Measurements from ENCODE around the gene ASB6.

The ASB6 gene, protein sequence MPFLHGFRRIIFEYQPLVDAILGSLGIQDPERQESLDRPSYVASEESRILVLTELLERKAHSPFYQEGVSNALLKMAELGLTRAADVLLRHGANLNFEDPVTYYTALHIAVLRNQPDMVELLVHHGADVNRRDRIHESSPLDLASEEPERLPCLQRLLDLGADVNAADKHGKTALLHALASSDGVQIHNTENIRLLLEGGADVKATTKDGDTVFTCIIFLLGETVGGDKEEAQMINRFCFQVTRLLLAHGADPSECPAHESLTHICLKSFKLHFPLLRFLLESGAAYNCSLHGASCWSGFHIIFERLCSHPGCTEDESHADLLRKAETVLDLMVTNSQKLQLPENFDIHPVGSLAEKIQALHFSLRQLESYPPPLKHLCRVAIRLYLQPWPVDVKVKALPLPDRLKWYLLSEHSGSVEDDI

DNA sequence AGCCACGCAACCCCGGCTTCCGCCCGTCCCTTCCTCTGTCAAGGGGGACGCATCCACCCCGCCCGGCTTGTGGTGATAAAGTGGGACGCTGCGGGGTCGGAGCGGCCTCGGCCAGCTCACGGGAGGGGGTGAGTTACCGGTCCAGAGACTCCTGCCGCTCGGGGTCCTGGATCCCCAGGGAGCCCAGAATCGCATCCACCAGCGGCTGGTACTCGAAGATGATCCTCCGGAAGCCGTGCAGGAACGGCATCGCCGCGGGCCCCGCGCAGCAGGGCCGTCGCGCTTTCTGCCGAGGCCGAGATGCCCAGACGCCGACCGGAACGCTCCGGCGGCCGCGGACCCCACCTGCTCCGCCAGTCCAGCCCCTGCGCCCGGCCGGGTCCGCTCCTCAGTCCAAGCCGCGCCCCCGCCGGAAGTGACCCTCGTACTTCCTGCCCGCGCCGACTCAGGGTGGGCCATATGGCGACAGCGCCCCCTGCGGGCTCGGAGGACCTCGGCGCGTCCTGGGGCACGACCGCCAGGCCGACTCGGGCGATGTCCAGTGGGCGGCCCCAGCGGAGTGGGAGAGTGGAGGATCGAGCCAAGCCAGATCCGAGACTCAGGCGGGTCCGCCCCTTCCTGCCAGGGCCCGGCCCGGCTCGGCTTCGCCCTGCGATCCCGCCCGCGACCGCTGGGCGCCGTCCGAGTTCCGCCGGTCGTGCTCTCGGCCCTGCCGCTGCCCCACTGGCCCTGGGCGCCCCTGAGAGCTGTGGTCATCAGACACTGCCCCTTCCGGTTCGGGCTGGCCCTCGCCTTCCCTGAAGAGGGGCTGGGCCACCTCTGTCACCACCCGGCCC lies at the start of gene ASB6:
Gene ASB6 (minus strand): TSS at position 402 of the 836 bp plus-strand sequence. CDS start 152 bp downstream, at position 250.
- DNase-seq = peak; percentile 98

DNA sequence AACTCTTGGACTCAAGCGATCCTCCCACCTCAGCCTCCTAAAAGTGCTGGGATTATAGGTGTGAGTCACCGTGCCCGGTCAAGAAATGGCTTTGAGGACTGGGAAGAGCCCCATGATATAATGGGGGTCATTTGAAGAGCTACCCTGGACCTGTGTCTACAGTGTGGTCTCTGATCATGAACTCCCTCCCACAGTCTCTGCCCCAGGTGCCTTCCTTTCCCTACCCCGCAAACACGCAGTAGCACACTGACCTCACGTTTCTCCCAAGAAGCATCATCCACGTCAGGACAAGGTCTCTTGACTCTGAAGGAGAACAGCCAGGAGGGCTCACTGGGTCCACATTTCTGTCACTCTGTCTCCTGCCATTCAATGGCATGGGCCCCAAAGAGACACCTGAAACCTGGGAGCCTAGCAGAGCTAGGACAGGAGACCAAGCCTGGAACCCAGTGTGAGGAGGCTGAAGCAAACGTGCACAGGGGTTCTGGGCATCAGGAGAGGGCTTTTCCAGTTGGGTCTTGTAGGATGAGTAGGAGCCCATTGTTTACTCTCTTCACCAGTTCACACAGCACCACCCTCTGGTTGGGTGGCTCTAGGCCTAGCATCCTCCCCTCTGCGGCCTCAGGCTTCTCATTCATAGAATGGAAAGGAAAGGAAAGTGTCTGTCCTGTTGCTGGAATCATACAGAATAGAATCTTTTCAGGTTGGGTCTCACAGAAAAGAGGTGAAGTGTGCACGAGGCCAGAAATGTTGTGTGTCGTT lies 46.5 kb upstream of the ASB6 start:
- DNase-seq = no peak

DNA sequence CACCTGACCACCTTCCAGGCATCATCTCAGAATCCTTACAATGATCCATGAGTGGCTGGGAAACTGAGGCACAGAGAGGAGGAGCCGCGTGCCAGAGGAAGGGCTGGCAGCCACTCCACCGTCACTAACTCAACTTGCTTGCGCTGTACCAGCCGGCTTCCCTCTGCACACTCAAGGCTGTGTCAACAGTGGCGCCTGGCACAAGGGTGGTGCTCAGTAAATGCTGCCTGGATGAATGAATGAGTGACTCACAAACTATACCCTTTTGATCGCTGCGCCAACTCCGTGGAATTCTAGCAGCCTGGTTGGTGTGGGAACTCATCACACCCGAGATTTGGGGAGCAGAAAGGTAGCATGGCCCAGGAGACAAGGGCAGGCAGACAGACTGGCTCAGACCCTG lies 45.4 kb upstream of the ASB6 start:
- no peak for DNase-seq

DNA sequence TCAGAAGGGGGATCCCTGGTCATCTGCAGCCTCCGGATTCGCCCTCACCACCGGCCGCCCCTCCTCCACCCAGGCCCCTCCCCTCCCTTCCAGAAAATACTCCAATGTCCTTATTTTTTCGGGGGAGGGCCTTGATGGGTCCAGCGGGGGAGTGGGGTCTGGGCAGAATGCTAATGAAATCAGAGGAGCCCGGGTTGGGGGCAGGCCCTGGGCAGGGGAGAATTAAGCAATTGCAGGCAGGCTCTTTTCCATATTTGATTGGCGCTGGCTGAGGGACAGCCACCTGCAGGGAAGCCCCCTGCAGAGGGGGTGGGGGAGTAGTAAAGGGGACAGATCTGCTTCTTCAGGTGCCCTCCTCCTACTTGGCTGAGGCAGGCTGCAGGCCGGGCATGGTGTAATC lies 44.8 kb upstream of the ASB6 start:
- no peak for DNase-seq

DNA sequence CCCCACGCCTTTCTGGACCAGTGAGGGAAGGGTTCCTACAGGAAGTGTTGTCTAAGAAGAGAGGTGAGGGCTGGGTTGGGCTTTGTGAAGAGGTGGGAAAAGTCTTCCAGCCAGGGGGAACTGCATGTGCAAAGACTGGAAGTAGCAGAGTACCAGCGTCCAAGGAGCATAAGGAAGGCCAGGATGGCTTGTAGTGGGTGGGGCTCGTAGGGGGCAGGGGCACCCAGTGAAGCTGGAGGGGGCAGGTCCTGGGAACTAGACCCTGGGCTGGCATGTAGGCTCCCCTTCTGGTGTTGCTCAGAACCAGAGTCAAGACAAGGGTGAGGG lies 43.9 kb upstream of the ASB6 start:
- DNase-seq = no peak

DNA sequence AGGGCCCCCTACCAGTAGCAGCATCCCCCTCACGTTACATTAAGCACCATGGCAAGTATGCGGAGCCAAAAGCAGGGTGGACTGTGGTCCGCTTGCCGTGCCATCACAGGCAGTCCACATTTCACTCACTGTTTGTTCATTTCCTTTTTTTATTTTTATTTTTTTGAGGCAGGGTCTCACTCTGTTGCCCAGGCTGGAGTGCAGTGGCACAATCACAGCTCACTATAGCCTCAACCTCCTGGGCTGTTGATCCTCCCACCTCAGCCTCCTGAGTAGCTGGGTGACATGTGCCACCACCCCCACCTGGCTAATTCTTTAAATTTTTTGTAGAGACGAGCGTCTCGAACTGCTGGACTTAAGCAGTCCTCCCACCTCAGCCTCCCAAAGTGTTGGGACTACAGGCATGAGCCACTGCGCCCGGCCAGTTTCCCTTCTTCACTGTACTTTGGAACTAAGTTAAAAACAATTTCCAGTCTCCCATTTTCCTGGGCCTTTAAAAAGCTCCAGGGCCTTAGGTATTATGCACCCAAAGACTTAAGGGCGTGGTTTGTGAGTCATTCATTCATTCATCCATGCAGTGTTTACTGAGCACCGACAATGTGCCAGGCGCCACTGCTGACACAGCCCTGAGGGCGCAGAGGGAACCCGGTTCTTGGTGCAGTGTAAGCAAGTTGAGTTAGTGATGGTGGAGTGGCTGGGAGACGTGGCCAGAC lies 43.4 kb upstream of the ASB6 start:
- DNase-seq = no peak

DNA sequence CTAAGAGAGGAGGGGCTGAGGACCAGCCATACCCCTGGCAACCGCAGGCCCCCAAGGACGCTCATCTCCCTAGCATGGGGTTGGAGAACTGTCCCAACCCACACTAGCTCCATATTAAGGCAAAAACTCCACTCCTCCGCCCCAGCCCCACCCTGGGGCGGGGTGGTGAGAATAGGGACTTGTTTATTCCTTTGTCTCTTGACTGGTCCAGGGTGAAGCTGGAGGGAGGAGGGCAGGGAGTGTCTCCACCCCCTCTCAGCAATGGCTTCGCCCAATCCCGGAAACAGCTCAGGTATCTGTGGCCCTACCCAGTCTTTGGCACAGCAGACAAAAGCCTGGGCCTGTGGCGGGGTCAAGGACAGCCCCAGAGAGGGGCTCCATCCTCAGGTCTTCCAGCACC lies 40.4 kb upstream of the ASB6 start:
- no peak for DNase-seq

DNA sequence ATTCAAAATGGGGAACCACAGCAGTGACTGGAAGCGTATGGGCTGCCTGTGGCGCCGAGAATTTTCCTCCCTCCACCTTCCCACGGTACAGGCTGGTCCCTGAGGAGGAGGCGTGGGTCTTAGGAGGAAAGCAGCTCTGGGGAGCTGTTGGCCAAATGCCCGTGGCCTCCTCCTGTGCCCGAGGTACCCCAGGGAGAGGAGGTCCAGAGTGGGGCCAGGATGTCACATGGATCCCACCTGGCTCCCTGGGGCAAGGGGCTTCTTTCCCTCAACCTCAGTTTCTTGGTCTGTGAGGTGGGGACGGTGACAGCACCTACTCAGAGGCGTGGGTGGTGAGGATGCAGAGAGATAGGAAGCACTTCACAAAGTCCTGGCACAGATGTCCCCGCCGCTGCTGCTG lies 40.0 kb upstream of the ASB6 start:
- DNase-seq = no peak

DNA sequence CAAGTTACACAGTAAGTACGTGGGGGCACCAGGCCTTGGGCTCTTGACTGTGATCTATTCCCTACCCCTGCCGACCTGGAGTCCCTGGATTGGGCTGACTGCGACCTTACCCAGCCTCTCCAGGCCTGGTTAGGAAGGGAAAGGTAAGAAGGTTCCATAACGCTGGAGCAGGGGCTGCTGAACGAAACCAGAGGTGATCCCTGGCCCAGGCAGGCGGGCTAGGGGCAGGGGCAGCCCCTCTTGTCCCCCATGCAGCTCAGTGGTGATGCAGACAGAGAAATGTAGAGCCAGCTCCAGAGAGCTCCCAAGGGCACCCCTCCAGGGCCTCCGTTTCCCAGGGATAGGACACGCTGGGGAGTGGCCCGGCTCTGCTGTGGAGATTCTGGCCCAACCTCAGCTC lies 37.6 kb upstream of the ASB6 start:
- no peak for DNase-seq

DNA sequence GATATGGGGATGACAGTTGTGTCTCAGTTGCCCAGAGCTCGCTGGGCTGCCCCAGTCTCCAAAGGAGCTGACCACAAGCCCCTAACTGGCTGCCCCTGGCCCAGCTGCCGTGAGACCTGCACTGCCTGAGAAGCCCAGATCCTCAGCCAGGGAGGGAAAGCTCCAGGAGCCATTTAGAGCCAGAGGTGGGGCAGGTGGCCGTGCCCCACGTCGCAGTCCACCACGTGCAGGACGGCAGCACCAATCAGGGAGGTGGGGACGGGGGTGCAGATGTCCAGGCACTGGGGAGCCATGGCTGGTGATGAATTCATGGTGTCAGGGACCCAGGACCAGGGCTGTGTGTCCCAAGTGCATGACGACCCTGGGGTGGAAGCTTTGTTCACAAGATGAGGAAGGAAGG lies 36.9 kb upstream of the ASB6 start:
- no peak for DNase-seq

DNA sequence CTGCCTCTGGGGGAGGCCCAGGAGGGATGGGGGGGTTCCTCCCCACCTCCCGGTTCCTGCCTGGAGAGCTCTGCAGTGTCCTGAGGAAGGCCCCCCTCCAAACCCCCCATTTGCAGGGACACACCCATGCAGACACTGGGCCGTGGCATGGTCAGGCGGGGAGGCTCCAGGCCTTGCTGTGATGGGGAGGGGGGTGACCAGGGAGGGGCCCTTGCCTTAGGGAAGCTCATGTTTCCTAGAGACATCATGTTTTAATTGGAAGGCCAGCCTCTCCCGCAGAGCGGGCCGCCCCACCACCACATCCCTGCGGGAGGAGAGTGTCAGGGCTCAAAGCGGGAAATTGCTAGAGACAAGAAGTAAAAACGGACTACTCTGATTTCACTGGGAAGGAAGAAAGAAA lies 35.5 kb upstream of the ASB6 start:
- DNase-seq = no peak

DNA sequence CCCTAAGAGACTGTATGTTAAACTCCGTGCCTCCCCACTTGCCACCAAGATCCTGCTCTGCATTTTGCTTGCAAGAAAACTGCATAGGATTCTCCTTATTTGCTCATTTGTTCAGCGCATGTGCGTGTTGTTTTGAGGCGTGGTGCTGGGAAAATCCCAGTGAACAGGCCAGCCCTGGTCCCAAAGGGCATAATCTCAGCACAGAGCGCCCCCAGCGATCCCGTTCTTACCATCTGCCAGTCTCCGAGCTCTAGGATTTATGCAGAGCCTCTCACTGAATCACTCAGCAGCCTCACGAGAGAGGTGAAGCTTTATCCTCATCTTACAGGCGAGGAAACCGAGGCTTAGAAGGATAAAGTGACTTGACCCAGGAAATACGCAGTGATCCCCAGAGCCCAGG lies 35.0 kb upstream of the ASB6 start:
- no peak for DNase-seq

DNA sequence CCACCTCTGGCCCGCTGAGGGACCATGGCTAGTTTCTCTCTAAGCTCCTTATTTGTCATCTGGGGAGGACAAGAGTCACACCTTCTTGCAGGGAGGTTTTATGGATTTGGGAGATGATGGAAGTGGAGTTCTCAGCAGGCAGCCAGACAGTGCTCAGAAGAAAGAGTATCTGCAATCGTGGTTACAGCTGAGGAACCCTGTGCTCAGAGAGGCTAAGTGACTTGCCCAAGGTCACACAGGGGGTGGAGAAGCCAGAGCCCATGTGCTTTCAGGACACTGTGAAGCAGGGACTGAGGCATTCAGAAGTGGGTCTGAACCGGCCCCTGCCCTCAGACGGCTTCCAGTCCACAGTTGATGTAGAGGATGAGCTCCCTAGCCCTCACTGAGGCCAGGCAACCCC lies 34.3 kb upstream of the ASB6 start:
- DNase-seq = no peak

DNA sequence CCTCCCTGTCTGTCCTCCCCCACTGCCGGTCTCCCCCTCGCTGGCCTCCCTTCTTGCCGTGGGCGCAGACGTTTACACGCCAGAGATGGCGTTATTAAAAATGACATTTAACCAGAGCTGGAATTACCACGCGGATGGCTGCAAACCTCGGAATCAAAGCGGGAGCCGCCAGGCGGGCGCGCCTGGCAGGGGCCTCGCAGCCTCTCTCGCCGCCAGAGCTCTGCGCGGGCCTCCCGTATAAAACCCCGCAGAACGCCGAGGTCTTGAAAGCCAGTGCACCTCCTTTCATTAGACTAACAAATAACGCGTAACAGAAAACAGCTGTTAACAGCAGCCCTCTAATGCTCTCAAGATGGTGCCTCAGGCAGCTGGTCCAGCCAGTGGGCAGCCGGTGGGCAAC lies 33.7 kb upstream of the ASB6 start:
- DNase-seq = no peak

DNA sequence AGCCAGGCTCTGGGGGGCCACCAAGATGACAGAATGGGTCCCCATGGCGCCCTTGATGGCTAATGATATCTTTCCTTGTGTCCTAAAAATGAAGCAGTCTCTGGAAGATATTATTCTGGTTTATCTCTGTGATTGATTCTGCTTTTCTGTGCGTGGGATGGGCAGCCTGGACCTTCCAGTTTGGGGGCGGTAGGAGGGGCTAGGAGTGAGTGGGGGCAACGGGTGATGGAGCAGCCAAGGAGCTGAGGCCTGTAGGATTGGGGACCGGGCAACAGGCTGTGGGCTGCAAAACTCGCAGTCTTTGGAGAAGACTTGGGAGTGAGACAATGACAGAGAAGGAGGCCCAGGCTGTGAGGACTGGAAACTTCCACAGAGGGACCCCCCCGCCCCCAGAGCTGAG lies 32.3 kb upstream of the ASB6 start:
- DNase-seq = no peak

DNA sequence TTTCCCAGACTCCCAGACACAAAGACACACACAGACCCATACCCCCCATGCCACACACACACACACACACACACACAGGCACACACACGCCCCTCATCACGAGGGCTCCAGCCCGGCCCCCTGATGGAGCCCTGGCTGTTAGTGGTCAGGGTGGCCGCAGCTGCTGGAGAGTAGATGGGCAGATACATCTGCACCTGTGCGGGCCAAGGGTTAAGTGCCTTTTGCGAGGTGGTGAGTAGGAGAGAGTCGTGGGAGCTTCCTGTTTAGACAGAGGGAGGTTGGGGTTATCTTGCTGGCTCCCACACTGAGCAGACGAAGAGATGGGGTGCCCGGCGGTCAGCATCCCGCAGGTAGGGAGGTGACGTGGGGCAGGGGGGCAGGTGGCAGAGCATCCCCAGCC lies 31.7 kb upstream of the ASB6 start:
- DNase-seq = no peak

DNA sequence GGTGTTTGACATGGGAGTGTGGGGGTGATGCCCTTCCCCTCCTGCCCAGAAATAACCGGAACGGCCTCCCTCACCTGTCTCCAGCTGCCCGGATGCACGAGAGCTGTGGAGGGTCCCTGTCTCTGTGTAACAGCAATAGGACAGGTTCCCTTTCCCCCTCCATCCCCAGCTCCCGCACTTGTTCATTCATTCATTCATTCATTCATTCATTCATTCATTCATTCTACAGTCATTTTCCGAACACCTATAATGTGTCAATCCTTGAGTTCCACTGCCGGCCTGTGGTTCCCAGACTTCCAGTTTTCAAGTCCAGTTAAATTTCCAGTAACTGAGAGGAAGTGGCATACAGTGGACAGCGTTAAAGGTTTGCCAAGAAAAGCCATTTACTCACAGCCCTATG lies 30.8 kb upstream of the ASB6 start:
- no peak for DNase-seq

DNA sequence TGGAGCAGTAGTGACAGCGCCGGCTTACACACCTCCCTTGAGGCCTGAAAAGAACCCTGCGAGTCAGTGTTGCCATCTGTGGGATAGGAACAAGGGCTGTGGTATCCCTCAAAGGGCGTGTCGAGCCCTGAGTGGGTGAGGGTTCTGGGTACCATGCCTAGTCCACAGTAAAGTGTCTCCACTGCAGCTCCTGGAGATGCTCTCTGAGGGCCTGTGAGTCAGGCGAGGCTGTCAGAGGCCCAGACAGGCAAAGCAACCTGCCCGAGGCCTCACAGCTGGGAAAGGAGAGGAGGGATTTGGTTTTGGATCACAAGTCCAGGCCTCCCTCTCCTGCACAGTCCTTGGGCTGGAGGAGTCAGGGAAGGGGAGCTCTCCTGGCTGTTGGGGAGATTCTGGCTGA lies 29.6 kb upstream of the ASB6 start:
- DNase-seq = peak; percentile 57

DNA sequence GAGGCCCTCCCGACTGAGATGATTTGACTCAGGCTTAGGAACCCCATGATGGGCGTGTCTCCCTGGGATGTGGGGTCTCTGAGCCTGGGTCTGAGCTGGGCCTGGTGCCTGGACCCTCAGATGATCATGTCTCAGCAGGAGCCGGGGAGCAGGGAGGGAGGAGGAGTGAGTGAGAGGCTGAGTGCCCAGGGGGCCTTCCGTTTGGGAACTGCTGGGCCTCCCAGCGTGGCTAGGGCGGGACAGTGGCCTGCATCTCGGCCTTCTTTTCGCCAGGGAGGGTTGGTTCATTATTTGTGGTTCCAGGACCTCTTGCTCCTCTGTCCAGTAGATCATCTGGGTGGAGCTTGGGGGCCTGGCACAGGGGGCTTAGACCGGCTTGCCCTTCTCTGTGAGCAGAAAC lies 29.1 kb upstream of the ASB6 start:
- no peak for DNase-seq

DNA sequence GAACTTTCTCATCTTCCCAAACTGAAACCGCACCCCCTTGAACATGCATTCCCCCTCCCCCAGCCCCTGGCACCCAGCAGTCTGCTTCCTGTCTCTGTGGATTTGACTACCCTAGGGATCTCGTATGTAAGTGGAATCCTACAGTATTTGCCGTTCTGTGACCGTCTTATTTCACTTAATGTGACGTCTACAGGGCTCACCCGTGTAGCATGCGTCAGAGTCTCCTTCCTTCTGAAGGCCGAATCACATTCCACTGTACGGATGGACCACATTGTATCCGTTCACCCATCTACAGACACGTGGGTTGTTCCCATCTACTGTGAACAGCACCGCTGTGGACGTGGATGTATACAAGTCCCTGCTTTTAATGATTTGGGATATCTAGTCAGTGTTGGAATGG lies 28.0 kb upstream of the ASB6 start:
- no peak for DNase-seq

DNA sequence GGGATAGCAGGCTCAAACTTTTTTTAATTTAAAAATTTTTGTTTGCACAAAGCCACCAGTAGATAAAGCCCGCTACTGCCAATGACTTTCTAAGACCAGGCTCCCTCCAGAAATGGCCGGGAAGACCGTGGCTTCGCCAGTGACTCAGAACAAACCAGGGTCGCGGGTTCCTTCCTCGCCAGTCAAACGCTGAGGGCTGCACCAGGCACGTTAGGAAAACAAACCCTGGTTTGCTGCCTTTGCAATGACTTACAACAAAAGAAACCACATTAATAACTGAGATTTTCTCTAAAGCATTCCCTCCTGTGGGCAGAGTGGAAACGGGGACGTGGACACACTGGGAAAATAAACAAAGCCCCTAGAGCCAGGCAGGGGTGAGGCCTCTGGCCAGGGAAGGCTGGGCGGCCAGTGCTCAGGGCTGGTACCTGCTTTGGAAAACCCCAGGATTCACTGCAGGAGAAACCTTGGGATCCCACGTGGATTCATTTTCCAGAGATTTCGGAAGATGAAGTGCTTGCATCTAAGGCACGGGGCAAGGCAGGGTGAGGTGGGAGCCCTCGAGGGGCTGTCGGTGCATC lies 27.3 kb upstream of the ASB6 start:
- DNase-seq = no peak

DNA sequence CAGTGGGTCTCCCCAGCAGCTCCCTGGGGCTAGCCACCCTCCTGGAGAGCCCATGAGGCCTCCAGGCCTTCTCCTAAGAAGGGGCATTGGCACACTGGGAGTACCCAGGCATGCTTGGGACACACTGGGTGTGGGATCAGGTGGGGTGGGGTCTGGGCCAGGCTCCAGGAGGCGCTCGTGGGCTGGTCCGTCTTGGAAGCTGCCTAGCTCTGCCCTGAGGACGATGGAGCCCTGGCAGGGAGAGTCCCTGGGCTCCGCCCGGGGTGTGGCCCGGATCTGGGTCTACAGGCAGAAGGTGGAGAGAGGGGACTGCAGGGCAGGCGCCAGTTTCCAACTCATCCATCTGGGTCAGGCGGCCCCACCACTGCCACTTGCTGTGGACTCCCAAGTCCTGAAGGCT lies 25.9 kb upstream of the ASB6 start:
- no peak for DNase-seq

DNA sequence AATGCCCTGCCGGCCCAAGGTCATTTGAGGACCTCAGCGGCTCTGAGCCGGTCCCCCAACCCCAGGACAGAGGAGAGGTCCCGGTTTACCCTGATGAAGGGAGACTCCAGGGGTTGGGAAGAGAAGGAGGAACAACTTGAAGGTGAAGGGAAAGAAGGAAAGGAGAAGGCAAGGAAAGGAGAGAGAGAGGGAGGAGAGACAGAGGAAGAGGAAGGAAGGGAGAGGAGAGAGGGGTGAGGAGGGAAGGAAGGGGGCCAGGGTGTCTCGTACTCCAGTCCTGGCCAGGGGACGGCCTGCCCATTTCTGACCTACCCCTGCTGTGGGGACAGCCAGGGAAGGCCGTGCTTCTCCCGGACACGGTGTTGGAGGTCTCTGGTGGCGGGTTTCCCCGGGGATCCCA lies 25.4 kb upstream of the ASB6 start:
- DNase-seq = no peak
